Measurements from ENCODE around the gene TXNRD3.
"Not testable (repeated sequence)": the region's sequence is repeated elsewhere in the genome, so short reads cannot be mapped to it uniquely, and the experiment has no call there.

The TXNRD3 gene

GRCh38 chr3:126649556-126650092 is 5.3 kb downstream of the TXNRD3 start:
- DNase-seq, result no peak

GRCh38 chr3:126646674-126647073 is 8.2 kb downstream of the TXNRD3 start:
- no peak for DNase-seq

GRCh38 chr3:126644615-126645014 is 10.3 kb downstream of the TXNRD3 start:
- DNase-seq, result no peak

- no peak for DNase-seq
Observed at GRCh38 chr3:126638790-126639189, 16.1 kb downstream of the TXNRD3 start.

- DNase-seq, result no peak
Observed at GRCh38 chr3:126636436-126636835, 18.5 kb downstream of the TXNRD3 start.

- no peak for DNase-seq
Observed at GRCh38 chr3:126634803-126635202, 20.1 kb downstream of the TXNRD3 start.

GRCh38 chr3:126630020-126630419 is 24.9 kb downstream of the TXNRD3 start:
- no peak for DNase-seq

- DNase-seq, result not testable (repeated sequence)
Observed at GRCh38 chr3:126625735-126626134, 29.2 kb downstream of the TXNRD3 start.

- DNase-seq, result no peak
Observed at GRCh38 chr3:126622694-126623093, 32.2 kb downstream of the TXNRD3 start.

GRCh38 chr3:126621627-126622345 is 33.1 kb downstream of the TXNRD3 start:
- DNase-seq, result no peak

GRCh38 chr3:126621171-126621570 is 33.8 kb downstream of the TXNRD3 start:
- no peak for DNase-seq

GRCh38 chr3:126620738-126621137 is 34.2 kb downstream of the TXNRD3 start:
- DNase-seq, result no peak

- DNase-seq, result no peak
Observed at GRCh38 chr3:126618760-126619159, 36.2 kb downstream of the TXNRD3 start.

GRCh38 chr3:126618021-126618420 is 36.9 kb downstream of the TXNRD3 start:
- no peak for DNase-seq

GRCh38 chr3:126617571-126617970 is 37.4 kb downstream of the TXNRD3 start:
- no peak for DNase-seq

- no peak for DNase-seq
Observed at GRCh38 chr3:126616931-126617330, 38.0 kb downstream of the TXNRD3 start.

- DNase-seq, result no peak
Observed at GRCh38 chr3:126613479-126614188, 41.3 kb downstream of the TXNRD3 start.

GRCh38 chr3:126612479-126613205 is 42.3 kb downstream of the TXNRD3 start:
- no peak for DNase-seq

- no peak for DNase-seq
Observed at GRCh38 chr3:126609909-126610308, 45.0 kb downstream of the TXNRD3 start.

- peak in 23 of 56 donors; percentile 5 to 68 (median 36) for DNase-seq
Observed at GRCh38 chr3:126607214-126607908, 47.6 kb downstream of the TXNRD3 start.

GRCh38 chr3:126606001-126606400 is 48.9 kb downstream of the TXNRD3 start:
- peak in 24 of 56 donors; percentile 4 to 75 (median 16) for DNase-seq
